Activated CD8-positive, alpha-beta T cell treated with anti-CD3 and anti-CD28 coated beads for 36 hours (primary cell): Measurements from ENCODE around the gene FAM20C. TPM values are rescaled to one million over a fixed set of nuclear protein-coding genes. Genes with fewer than 3 reads are reported as not detected.
"Not testable (repeated sequence)": the region's sequence is repeated elsewhere in the genome, so short reads cannot be mapped to it uniquely, and the experiment has no call there.

Source experiments
- ATAC-seq: fragments of 200-7000 bp; cut with Tn5 transposase; one replicate; pipeline ENCODE4 v1.10.0; 2021; ENCODE audit warnings: mild to moderate bottlenecking, moderate library complexity
- CTCF ChIA-PET: fragments of 350-600 bp; sonication (Branson Sonifier 250); formaldehyde crosslinking; loops from one replicate; lab custom pipeline; 2021; ENCODE audit warnings: antibody characterized with exemption; lab: Charles Lee
- POLR2A ChIA-PET: fragments of 350-600 bp; sonication (Branson Sonifier 250); formaldehyde crosslinking; loops from one replicate; lab custom pipeline; 2021; ENCODE audit warnings: antibody characterized with exemption; lab: Charles Lee
- DNase-seq: peaks from one replicate; pipeline ENCODE4 v3.0.0-alpha.2; 2020
- H3K27ac Mint-ChIP-seq: one replicate; pipeline ENCODE4 v1.8.0; 2021; ENCODE audit warnings: mild to moderate bottlenecking, mixed read lengths
- H3K27me3 Mint-ChIP-seq: one replicate; pipeline ENCODE4 v1.8.0; 2021; ENCODE audit warnings: mixed read lengths
- H3K36me3 Mint-ChIP-seq: one replicate; pipeline ENCODE4 v1.8.0; 2021; ENCODE audit warnings: low read depth, mixed read lengths
- H3K4me1 Mint-ChIP-seq: one replicate; pipeline ENCODE4 v1.8.0; 2021; ENCODE audit warnings: low read depth, mixed read lengths
- H3K4me3 Mint-ChIP-seq: one replicate; pipeline ENCODE4 v1.8.0; 2021; ENCODE audit warnings: mild to moderate bottlenecking, moderate library complexity, mixed read lengths
- H3K9me3 Mint-ChIP-seq: one replicate; pipeline ENCODE4 v1.8.0; 2021; ENCODE audit warnings: mixed read lengths
- CTCF ChIP-seq: fragments of 200-600 bp; IDR thresholded peaks from one replicate; pipeline ENCODE4 v1.8.0; 2022; ENCODE audit warnings: antibody characterized with exemption, mild to moderate bottlenecking
- intact Hi-C: fragments of 100-400 bp; cut with micrococcal nuclease; formaldehyde crosslinking; loops from one replicate; pipeline ENCODE4 v1.10.0; 2022
- total RNA-seq, 2 experiments: library from RNA; stranded (reverse); gene quantifications; one replicate each; pipeline ENCODE4 v1.2.3, GENCODE V29; 2021

The FAM20C gene
- total RNA-seq, 2 experiments from 2014 or later = 0.29 to 1.1 TPM

GRCh38 chr7:237385-237784 is 45.0 kb downstream of the FAM20C start:
- ChIA-PET POLR2A (no interaction called here), CTCF (no interaction called here)
- Mint-ChIP-seq H3K27me3 (peaks cover 4% of the 10 kb centered on the region), H3K27ac (no peak overlapping the region), H3K4me1 (no peaks in the 10 kb centered on the region), H3K9me3 (no peaks in the 10 kb centered on the region), H3K36me3 (no peaks in the 10 kb centered on the region), H3K4me3 (no peak overlapping the region)
- DNase-seq (no peak), ATAC-seq (no peak)
- TF ChIP-seq CTCF = no peak
- intact Hi-C loops = no loop called here

- POLR2A ChIA-PET = no interaction called here
- no peaks in the 10 kb centered on the region for H3K9me3 Mint-ChIP-seq
- no peaks in the 10 kb centered on the region for H3K36me3 Mint-ChIP-seq
- intact Hi-C loops = no loop called here
- DNase-seq (no peak), ATAC-seq (peak; percentile 28)
- H3K27me3 Mint-ChIP-seq = peaks cover 4% of the 10 kb centered on the region
- H3K4me3 Mint-ChIP-seq = no peak overlapping the region
- CTCF ChIA-PET = no interaction called here
- TF ChIP-seq CTCF = no peak
- no peak overlapping the region for H3K27ac Mint-ChIP-seq
- no peaks in the 10 kb centered on the region for H3K4me1 Mint-ChIP-seq
Measured at GRCh38 chr7:240146-240676, 47.8 kb downstream of the FAM20C start.

GRCh38 chr7:240887-241421 is 48.6 kb downstream of the FAM20C start:
- ATAC-seq (peak; percentile 95), DNase-seq (peak; percentile 72)
- Mint-ChIP-seq H3K36me3 (no peaks in the 10 kb centered on the region), H3K27me3 (peaks cover 4% of the 10 kb centered on the region), H3K9me3 (no peaks in the 10 kb centered on the region), H3K27ac (no peak overlapping the region), H3K4me1 (no peaks in the 10 kb centered on the region), H3K4me3 (no peak overlapping the region)
- intact Hi-C loops = no loop called here
- ChIA-PET CTCF (no interaction called here), POLR2A (no interaction called here)
- TF ChIP-seq CTCF = no peak

- Mint-ChIP-seq H3K27me3 (peaks cover 4% of the 10 kb centered on the region), H3K4me3 (no peak overlapping the region), H3K36me3 (no peaks in the 10 kb centered on the region), H3K27ac (no peak overlapping the region), H3K4me1 (no peaks in the 10 kb centered on the region), H3K9me3 (no peaks in the 10 kb centered on the region)
- ATAC-seq = no peak
- ChIA-PET CTCF (no interaction called here), POLR2A (no interaction called here)
- no peak for TF ChIP-seq CTCF
- intact Hi-C loops = no loop called here
- no peak for DNase-seq
Measured at GRCh38 chr7:241513-241912, 49.1 kb downstream of the FAM20C start.

- H3K4me1 Mint-ChIP-seq, H3K27ac Mint-ChIP-seq, H3K4me3 Mint-ChIP-seq, H3K27me3 Mint-ChIP-seq, CTCF ChIA-PET, H3K9me3 Mint-ChIP-seq, DNase-seq, ATAC-seq, POLR2A ChIA-PET, intact Hi-C loops, H3K36me3 Mint-ChIP-seq: not testable (repeated sequence)
Measured at GRCh38 chr7:242826-243579, 50.6 kb downstream of the FAM20C start.

- POLR2A ChIA-PET, H3K4me3 Mint-ChIP-seq, H3K9me3 Mint-ChIP-seq, DNase-seq, intact Hi-C loops, H3K27me3 Mint-ChIP-seq, ATAC-seq, H3K4me1 Mint-ChIP-seq, H3K27ac Mint-ChIP-seq, H3K36me3 Mint-ChIP-seq: not testable (repeated sequence)
- CTCF ChIA-PET = interaction anchor here (0.8 kb wide), 1 partner anchor 52 kb away, joined by 3 read pairs; the partner anchor contains the start of gene FAM20C
Measured at GRCh38 chr7:243580-243978, 51.2 kb downstream of the FAM20C start.
